HUES48 (cell line): ENCODE data around the gene APOL3.
"Not testable (repeated sequence)": the region's sequence is repeated elsewhere in the genome, so short reads cannot be mapped to it uniquely, and the experiment has no call there.

Experiments
- H3K27ac ChIP-seq: one replicate; pipeline ENCODE4 v1.7.0; 2013; ENCODE audit warnings: low read depth, low read length, inconsistent platforms
- H3K27me3 ChIP-seq: 2 replicates; pipeline ENCODE4 v1.6.1; 2013; ENCODE audit warnings: mild to moderate bottlenecking, low read length; ENCODE audit not compliant: control insufficient read depth, insufficient read depth
- H3K36me3 ChIP-seq: 2 replicates; pipeline ENCODE4 v1.6.1; 2013; ENCODE audit warnings: low read length; ENCODE audit not compliant: control insufficient read depth, insufficient read depth
- H3K4me1 ChIP-seq: 2 replicates; pipeline ENCODE4 v1.6.1; 2013; ENCODE audit warnings: mild to moderate bottlenecking, low read length; ENCODE audit not compliant: control insufficient read depth, insufficient read depth
- H3K4me3 ChIP-seq: 2 replicates; pipeline ENCODE4 v1.5.1; 2013; ENCODE audit warnings: mild to moderate bottlenecking, low read depth, low read length
- H3K9ac ChIP-seq: 2 replicates; pipeline ENCODE4 v1.6.1; 2013; ENCODE audit warnings: mild to moderate bottlenecking, low read depth, low read length, moderate library complexity
- H3K9me3 ChIP-seq: 2 replicates; pipeline ENCODE4 v1.6.1; 2013; ENCODE audit warnings: low read length; ENCODE audit not compliant: control insufficient read depth, insufficient read depth

Gene APOL3

DNA sequence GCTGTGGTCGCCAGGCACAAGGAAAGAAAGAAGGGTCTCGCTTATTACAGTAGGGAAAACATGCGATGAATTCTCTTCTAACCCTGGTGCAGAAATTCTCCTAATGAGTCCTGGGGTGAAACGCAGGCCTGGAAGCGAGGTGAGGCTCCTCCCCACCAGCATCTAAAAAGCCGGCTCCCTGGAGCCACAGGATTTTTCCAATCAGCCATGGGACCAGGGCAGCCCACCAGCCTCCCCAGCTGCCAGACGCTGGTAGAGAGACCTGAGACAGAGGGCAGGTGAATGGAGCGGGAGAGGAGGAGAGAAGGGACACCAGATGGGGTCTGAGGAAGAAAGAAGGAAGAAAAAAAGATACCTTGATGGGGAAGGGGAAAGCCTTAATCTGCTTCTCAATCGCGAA, 28.6 kb downstream of the APOL3 start:
- Histone ChIP-seq H3K27ac (no peak overlapping the region), H3K36me3 (no peaks in the 10 kb centered on the region), H3K4me1 (no peaks in the 10 kb centered on the region), H3K27me3 (no peaks in the 10 kb centered on the region), H3K9ac (no peak overlapping the region), H3K4me3 (no peak overlapping the region), H3K9me3 (no peaks in the 10 kb centered on the region)

DNA sequence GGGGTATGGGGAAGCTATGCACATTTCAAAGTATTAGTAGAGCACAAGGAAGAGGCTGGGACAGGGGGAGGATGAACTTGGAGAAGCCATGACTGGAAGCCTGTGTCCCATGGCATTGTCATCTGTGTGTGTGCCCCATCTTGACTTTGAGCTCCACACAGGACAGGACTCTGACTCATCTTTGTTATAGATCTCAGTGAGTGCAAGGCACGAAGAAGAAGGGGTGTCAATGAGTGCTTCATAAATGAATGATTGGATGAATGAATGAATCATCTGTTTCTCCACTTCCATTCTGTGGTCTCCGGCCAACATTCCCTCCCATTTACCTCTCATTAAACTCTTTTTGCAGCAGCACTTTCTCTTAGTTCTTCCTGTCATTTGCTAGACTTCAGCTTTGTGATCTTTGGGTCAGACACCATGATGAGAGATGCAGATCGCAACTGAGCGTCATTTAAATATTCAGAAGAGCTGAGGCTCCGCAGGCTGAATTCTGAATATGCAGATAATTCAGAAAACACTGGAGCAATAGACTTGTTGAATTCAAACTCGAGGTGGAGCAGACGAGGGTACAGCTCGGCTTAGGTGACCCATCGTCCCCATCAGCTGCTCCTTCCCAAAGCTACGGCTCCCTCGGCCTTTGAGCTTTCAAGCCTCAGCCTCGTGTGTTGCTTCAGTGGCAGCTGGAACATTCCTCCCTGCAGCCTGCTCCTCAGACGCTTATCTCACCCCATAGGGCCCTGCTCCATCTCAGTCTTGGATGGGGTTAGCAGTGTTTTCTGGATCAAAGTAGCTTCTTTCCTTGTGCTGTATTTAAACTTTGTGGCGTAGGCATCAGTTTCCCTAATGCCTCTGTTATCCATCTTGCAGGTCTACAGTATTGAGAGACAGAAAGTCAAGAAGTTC, 30.8 kb downstream of the APOL3 start:
- Histone ChIP-seq H3K27me3 (peaks cover 5% of the 10 kb centered on the region), H3K4me3 (no peak overlapping the region), H3K27ac (no peak overlapping the region), H3K9me3 (no peaks in the 10 kb centered on the region), H3K36me3 (no peaks in the 10 kb centered on the region), H3K9ac (no peak overlapping the region), H3K4me1 (no peaks in the 10 kb centered on the region)

DNA sequence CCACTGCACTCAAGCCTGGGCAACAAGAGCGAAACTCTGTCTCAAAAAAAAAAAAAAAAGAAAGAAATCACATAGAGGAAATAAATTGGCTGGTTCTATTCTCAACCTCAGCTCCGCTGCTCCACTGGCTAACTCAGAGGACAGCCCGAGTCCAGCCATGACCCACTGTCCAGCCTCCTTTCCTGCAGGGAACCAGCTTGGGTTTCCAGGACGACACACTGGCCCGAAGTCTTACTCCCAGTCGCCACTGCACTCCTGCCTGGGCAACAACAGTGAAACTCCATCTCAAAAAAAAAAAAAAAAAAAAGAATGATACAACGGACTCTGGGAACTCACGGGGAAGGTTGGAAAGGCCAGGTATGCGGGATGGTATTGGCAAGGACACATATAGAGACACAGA, 31.5 kb downstream of the APOL3 start:
- Histone ChIP-seq H3K4me1 (no peaks in the 10 kb centered on the region), H3K27me3 (peaks cover 8% of the 10 kb centered on the region), H3K9ac (no peak overlapping the region), H3K9me3 (no peaks in the 10 kb centered on the region), H3K4me3 (no peak overlapping the region), H3K36me3 (no peaks in the 10 kb centered on the region), H3K27ac (no peak overlapping the region)

DNA sequence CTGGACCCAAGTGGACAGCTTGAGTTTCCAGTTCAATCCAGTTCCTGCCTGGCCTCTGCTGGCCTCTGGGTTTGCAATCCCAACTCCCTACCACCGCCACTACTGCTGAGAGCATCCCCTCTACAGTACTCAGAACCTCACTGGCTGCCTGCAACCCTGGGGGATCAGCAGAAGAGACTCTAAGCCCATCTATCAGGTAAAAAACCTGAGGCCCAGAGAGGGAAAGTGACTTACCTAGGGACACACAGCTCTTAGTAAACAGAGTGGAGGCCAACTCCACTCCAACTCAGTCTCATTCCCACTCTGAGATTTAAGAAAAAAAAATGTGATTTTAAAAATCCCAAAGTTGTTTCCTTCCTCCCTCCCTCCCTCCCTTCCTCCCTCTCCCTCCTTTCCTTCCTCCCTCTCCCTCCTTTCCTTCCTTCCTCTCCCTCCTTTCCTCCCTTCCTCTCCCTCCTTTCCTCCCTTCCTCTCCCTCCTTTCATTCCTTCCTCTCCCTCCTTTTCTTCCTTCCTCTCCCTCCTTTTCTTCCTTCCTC, 34.5 kb downstream of the APOL3 start:
- H3K27ac ChIP-seq = no peak overlapping the region
- no peaks in the 10 kb centered on the region for H3K36me3 ChIP-seq
- H3K9me3 ChIP-seq = no peaks in the 10 kb centered on the region
- H3K4me1 ChIP-seq = peaks cover 3% of the 10 kb centered on the region; the same call in 1 of the 2 replicates
- no peak overlapping the region for H3K4me3 ChIP-seq
- H3K27me3 ChIP-seq = peaks cover 8% of the 10 kb centered on the region
- no peak overlapping the region for H3K9ac ChIP-seq

DNA sequence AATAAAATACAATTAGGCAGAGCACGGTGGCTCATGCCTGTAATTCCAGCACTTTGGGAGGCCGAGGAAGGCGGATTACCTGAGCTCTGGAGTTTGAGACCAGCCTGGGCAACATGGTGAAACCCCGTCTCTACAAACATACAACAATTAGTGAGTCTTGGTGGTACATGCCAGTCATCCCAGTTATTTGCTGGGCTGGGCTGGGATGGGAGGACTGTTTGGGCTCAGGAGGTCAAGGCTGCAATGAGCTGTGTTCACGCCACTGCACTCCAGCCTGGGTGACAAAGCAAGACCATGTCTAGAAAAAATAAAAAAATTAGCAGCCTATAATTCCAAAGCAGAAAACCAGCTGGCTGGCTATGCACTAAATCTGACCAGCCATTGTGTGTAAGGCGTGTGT, 35.1 kb downstream of the APOL3 start:
- Histone ChIP-seq H3K36me3 (no peaks in the 10 kb centered on the region), H3K27me3 (peaks cover 8% of the 10 kb centered on the region), H3K4me1 (peaks cover 7% of the 10 kb centered on the region; the same call in 1 of the 2 replicates), H3K9me3 (no peaks in the 10 kb centered on the region), H3K27ac (no peak overlapping the region), H3K4me3 (no peak overlapping the region), H3K9ac (no peak overlapping the region)

DNA sequence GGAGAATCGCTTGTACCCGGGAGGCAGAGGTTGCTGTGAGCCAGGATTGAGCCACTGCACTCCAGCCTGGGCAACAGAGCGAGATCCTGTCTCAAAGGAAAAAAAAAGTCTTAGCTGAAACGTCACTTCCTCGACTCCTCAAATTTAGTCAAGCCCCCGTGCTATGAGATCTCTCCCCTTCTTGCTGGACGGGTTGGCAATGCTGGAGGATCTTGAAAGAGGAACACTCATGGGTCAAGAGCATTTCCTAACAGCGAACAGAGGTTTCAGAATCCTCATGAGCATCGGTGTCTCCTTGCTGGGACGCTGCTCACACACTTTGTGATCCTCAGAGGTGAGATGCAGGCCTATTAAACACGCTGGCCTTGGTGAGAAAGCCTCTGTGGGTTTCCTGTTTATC, 35.9 kb downstream of the APOL3 start:
- peaks cover 7% of the 10 kb centered on the region; the same call in 1 of the 2 replicates for H3K4me1 ChIP-seq
- H3K9me3 ChIP-seq = no peaks in the 10 kb centered on the region
- no peak overlapping the region for H3K4me3 ChIP-seq
- H3K27me3 ChIP-seq = peaks cover 8% of the 10 kb centered on the region
- no peak overlapping the region for H3K9ac ChIP-seq
- H3K27ac ChIP-seq = no peak overlapping the region
- H3K36me3 ChIP-seq = no peaks in the 10 kb centered on the region

DNA sequence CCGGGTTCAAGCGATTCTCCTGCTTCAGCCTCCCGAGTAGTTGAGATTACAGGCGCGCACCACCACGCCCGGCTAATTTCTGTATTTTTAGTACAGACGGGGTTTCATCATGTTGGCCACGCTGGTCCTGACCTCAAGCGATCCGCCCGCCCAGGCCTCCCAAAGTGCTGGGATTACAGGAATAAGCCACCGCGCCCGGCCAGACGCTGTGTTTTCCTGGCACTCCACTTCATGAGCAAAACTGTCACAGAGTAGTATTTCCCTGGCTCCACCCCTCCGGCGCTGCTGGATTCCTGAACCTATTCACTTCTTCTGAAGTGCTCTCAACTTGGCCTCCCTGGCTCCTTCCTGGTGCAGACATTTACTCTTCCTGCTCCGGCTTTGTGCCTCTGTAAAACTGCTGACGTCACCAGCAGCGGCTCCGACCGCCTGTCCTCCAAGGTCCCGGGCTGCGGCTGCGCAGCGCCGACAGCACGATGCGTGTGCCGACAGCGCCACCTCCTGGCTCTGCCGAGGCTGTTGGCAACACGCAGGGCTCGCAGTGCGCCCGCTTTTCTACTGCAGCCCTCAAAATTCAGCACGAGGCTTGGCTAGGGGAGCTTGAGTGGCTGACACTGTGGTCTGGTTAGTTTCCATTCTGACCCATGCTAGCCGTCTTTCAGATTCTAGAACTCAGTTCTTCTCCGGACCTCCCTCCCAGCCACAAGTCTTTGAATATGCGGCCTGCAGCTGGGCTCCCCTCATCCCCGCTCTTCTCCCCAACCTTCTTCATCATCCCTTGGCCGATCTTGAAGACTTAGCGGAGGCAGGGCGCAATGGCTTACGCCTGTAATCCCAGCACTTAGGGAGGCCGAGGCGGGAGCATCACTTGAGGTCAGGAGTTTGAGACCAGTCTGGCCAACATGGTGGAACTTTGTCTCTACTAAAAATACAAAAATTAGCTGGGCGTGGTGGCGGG, 36.6 kb downstream of the APOL3 start:
- Histone ChIP-seq H3K27me3 (peaks cover 8% of the 10 kb centered on the region), H3K36me3 (no peaks in the 10 kb centered on the region), H3K9me3 (no peaks in the 10 kb centered on the region), H3K27ac (no peak overlapping the region), H3K9ac (no peak overlapping the region), H3K4me1 (peaks cover 7% of the 10 kb centered on the region; the same call in 1 of the 2 replicates), H3K4me3 (no peak overlapping the region)

DNA sequence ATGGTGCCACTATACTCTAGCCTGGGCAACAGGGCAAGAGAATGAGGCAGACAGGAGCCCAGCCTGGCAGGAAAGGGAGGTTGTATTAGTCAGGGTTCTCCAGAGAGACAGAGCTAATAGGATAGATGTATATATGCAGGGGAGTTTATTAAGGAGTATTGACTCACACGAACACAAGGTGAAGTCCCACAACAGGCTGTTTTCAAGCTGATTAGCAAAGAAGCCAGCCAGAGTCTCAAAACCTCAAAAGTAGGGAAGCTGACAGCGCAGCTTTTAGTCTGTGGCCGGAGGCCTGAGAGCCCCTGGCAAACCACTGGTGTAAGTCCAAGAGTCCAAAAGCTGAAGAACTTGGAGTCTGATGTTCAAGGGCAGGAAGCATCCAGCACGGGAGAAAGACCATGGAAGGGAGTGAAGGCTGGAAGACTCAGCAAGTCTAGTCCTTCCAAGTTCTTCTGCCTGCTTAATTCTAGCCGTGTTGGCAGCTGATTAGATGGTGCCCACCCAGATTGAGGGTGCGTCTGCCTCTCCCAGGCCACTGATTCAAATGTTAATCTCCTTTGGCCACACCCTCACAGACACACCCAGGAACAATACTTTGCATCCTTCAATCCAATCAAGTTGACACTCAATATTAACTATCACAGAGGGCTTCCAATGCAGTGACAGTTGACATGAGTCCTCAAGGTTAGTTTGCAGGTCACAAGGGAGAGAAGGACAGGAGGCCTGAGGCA, 39.8 kb downstream of the APOL3 start:
- not testable (repeated sequence) for H3K4me1 ChIP-seq, H3K9ac ChIP-seq, H3K36me3 ChIP-seq, H3K27me3 ChIP-seq, H3K9me3 ChIP-seq, H3K27ac ChIP-seq, H3K4me3 ChIP-seq

DNA sequence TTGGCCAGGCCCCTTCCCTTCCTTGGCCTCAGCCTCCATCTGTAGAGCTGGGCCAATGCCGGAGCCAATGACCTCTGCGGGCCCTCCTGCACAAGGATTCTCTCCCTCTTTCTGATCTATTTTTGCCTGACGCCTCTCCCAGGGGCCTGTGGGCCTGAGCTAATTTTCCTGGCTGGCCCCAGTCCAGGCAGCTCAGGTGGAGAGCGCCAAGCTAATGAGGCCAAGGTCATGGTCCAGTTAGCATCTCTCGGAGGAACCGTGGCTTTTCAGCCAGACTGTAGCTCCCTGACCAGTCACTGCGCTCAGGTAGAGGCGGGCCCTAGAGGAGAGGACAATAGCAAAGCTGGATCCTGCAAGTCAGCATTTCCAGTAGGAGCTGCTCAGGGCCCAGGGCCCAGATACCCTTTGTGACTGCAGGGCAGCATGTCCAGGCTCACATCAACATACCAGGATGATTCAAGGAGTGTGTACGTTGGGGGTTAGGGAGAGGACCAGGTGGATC, 43.5 kb downstream of the APOL3 start:
- H3K4me3 ChIP-seq = no peak overlapping the region
- no peaks in the 10 kb centered on the region for H3K36me3 ChIP-seq
- H3K9ac ChIP-seq = no peak overlapping the region
- no peak overlapping the region for H3K27ac ChIP-seq
- H3K9me3 ChIP-seq = no peaks in the 10 kb centered on the region
- H3K27me3 ChIP-seq = no peaks in the 10 kb centered on the region
- H3K4me1 ChIP-seq = peaks cover 7% of the 10 kb centered on the region; the same call in 1 of the 2 replicates

DNA sequence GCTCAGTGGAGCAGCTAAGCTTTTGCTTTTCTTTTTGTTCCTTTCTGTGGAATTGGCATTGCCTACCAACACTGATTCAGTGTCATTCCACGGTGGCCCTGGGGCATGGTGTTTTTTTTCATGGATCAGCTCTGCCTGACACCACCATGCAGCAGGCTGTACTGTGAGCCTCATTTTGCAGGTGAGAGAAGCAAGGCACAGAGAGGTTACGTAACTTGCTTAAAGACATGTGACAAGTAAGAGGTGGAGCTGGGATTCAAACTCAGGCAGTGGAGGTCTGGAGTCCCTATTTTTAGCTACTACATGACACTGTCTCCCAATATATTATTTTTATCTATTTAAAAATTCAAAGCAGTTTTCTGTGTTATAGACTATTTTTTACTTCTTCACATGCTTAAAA, 44.4 kb downstream of the APOL3 start:
- Histone ChIP-seq H3K27me3 (no peaks in the 10 kb centered on the region), H3K9ac (no peak overlapping the region), H3K27ac (no peak overlapping the region), H3K36me3 (no peaks in the 10 kb centered on the region), H3K4me3 (no peak overlapping the region), H3K9me3 (no peaks in the 10 kb centered on the region), H3K4me1 (peaks cover 5% of the 10 kb centered on the region; the same call in 1 of the 2 replicates)
